22Rv1 (cell line): Measurements from ENCODE around the gene ROR1.

Experiments
- CTCF ChIP-seq: fragments of 450-650 bp; IDR thresholded peaks from 2 replicates; pipeline ENCODE4 v1.5.1; 2017; ENCODE audit warnings: mild to moderate bottlenecking
- ZFX ChIP-seq: fragments of 450-650 bp; IDR thresholded peaks from 2 replicates; pipeline ENCODE4 v1.6.1; 2017; ENCODE audit warnings: antibody characterized with exemption, borderline replicate concordance

- TF ChIP-seq CTCF, result no peak
- TF ChIP-seq ZFX, result no peak
Observed at GRCh38 chr1:63991685-63992084, 217.9 kb downstream of the ROR1 start.
